ENCODE data around the gene NBAS. TPM values are rescaled to one million over a fixed set of nuclear protein-coding genes. Genes with fewer than 3 reads are reported as not detected.

The NBAS gene
- total and polyA plus RNA-seq, 2 donors (not counting 3 experiments of a cell fraction or from before 2014, with no cell fraction given): 29.4 to 43.0 TPM

DNA sequence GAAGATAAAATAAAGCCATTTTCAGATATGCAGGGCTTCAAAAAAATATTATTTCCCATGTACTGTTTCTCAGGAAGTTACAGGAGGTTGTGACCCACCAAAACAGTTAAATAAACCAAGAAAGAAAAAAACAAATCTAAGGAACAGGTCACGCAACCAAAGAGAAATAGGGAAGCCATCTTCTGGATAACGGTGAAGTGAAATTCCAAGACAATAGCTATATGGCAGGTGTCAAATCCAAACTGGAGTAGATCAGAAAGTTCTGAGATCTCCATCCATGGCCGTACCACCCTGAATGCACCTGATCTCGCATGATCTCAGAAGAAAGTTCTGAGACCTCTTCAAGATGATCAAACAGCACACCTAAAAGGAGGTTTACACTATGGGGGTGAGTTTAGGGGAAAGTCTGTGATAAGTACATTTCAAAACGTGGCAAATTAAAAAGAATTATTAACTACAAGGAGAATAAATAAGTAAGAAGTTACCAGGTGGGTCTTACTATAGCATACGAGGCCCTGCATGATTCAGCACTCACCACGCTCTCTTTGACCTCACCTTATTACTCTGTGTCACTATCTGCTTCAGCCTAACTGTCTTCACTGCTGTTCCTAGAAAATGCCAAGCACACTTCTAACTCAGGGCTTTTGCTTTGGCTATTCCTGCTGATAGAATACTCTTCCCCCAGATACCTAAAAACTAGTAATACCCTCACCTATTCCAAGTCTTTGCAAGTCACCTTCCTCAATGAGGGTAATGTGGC lies 29.9 kb downstream of the NBAS start:
- no peak for DNase-seq (ENCODE audit: low read depth, low spot score)
- H3K27ac ChIP-seq (ENCODE audit: insufficient read depth, low read depth, low read length): no peak overlapping the region
- H3K9me1 ChIP-seq (replicated peaks; ENCODE audit: control insufficient read depth, extremely low read depth, insufficient read depth, low read length): no peaks in the 10 kb centered on the region
- CTCF ChIA-PET: interaction anchor here (0.8 kb wide), 1 partner anchor 12 kb away, joined by 3 read pairs; no protein-coding TSS in a partner anchor
- dilution Hi-C loops (cut with MboI; ENCODE audit: extremely low pct_ligation_motif_present, low sequenced_read_pairs) (no loop called here), intact Hi-C loops (cut with micrococcal nuclease) (no loop called here)
- no peaks in the 10 kb centered on the region for H3K4me1 ChIP-seq (ENCODE audit: control insufficient read depth, extremely low read depth, insufficient read depth, low read length)
- TF ChIP-seq MYC (IDR thresholded peaks at IDR 0.05; ENCODE audit: low read depth, low read length) (no peak), EZH2 (IDR thresholded peaks at IDR 0.05; ENCODE audit: borderline replicate concordance, low read depth, low read length, severe bottlenecking) (no peak), POLR2AphosphoS5 (IDR thresholded peaks at IDR 0.05; ENCODE audit: insufficient read depth, low read depth, low read length) (no peak), JUN (IDR thresholded peaks at IDR 0.05; ENCODE audit: borderline replicate concordance, insufficient read depth, insufficient read length, low read depth) (no peak), POLR2A (IDR thresholded peaks at IDR 0.05; ENCODE audit: low read depth, low read length) (no peak), FOS (IDR thresholded peaks at IDR 0.05; ENCODE audit: borderline replicate concordance, insufficient read depth, low read length) (no peak), GATA2 (IDR thresholded peaks at IDR 0.05; ENCODE audit: insufficient read depth, insufficient read length, low read depth, low read length) (no peak)
- TF ChIP-seq, protein P1, sequence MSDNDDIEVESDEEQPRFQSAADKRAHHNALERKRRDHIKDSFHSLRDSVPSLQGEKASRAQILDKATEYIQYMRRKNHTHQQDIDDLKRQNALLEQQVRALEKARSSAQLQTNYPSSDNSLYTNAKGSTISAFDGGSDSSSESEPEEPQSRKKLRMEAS (IDR thresholded peaks at IDR 0.05; ENCODE audit: insufficient read depth, insufficient read length): no peak
- TF ChIP-seq, protein P2, sequence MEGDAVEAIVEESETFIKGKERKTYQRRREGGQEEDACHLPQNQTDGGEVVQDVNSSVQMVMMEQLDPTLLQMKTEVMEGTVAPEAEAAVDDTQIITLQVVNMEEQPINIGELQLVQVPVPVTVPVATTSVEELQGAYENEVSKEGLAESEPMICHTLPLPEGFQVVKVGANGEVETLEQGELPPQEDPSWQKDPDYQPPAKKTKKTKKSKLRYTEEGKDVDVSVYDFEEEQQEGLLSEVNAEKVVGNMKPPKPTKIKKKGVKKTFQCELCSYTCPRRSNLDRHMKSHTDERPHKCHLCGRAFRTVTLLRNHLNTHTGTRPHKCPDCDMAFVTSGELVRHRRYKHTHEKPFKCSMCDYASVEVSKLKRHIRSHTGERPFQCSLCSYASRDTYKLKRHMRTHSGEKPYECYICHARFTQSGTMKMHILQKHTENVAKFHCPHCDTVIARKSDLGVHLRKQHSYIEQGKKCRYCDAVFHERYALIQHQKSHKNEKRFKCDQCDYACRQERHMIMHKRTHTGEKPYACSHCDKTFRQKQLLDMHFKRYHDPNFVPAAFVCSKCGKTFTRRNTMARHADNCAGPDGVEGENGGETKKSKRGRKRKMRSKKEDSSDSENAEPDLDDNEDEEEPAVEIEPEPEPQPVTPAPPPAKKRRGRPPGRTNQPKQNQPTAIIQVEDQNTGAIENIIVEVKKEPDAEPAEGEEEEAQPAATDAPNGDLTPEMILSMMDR (IDR thresholded peaks at IDR 0.05; ENCODE audit: extremely low read depth in 1 of 2, insufficient read depth in 1 of 2, low read depth in 1 of 2, low read length in 2 of 2): no peak
- POLR2A ChIA-PET: interaction anchor here (0.6 kb wide), 1 partner anchor 173 kb away, joined by 3 read pairs; no protein-coding TSS in a partner anchor
- no peak overlapping the region for H2AFZ ChIP-seq (ENCODE audit: low read depth, low read length)
- no peak overlapping the region for H3K4me3 ChIP-seq (replicated peaks in 1 of 3; ENCODE audit: insufficient read depth in 1 of 3, low read depth in 1 of 3, low read length in 3 of 3)
- H3K9me3 ChIP-seq (replicated peaks; ENCODE audit: control insufficient read depth, insufficient read depth, low read length): no peaks in the 10 kb centered on the region
- H3K4me2 ChIP-seq (ENCODE audit: insufficient read depth, low read length): no peak overlapping the region
- H3K36me3 ChIP-seq (ENCODE audit: control insufficient read depth in 2 of 2, extremely low read depth in 1 of 2, insufficient read depth in 2 of 2, low read length in 2 of 2): peaks cover 0 to 11% of the 10 kb centered on the region in 2 experiments
- FAIRE-seq: no peak
- no TSS peak for BruUV-seq (replicated peaks)
- H3K27me3 ChIP-seq (ENCODE audit: control insufficient read depth in 2 of 2, insufficient read depth in 2 of 2, low read length in 2 of 2): no peaks in the 10 kb centered on the region
- no peaks in the 10 kb centered on the region for H4K20me1 ChIP-seq (replicated peaks; ENCODE audit: control insufficient read depth, extremely low read depth, insufficient read depth, low read length)
- H3K79me2 ChIP-seq (ENCODE audit: control insufficient read depth, insufficient read depth, low read length): no peaks in the 10 kb centered on the region
- H3K9ac ChIP-seq (replicated peaks; ENCODE audit: extremely low read depth, insufficient read depth, low read length): no peak overlapping the region

Measured in endothelial cell of umbilical vein (primary cell).